Tibial nerve (tissue), 4 donors: Measurements from ENCODE around the gene MTCH1.

Experiments
- EP300 ChIP-seq, 2 donors: sonication (generic); formaldehyde crosslinking; IDR thresholded peaks; one replicate each; pipeline ENCODE4 v1.6.1; 2017; ENCODE audit warnings: antibody characterized with exemption in 2 of 2, mild to moderate bottlenecking in 1 of 2
- POLR2A ChIP-seq, 2 donors: fragments of 450-650 bp; IDR thresholded peaks; one replicate each; pipeline ENCODE4 v1.6.1; 2017; ENCODE audit warnings: antibody characterized with exemption in 2 of 2, mild to moderate bottlenecking in 2 of 2, moderate library complexity in 2 of 2
- TF ChIP-seq, protein P1 (sequence below), 5 experiments: fragments of 200-600 bp in 3 of 5; fragments of 450-650 bp in 2 of 5; sonication (generic) in 3 of 5; IDR thresholded peaks; one replicate each; pipeline ENCODE4 v1.5.1; 2016 to 2019; ENCODE audit warnings: antibody characterized with exemption in 5 of 5, mild to moderate bottlenecking in 3 of 5, moderate library complexity in 2 of 5

DNA sequence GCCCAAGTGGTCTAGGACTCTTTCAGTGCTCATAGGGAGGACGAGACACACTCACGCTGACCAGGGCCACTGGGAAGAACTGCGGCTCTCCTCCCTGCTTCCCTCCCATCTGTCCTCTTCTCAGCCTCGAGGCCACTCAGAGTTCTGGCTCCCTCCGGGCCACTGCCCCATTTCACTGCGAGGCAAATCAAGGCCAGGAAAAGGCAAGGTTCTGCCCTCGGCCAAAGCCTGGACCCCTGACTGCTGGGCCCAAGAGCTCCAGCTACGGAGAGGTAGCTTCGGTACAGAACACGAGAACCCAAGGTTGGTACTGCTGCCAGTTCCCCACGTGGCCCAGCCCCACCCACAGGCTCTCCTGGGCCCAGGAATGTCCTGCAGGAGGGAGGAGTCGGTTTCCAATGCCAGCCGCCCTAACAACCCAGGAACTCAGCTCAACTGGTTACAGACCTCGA is 16.7 kb downstream of the MTCH1 start:
- TF ChIP-seq POLR2A (IDR thresholded peaks at IDR 0.05) = no peak
- TF ChIP-seq, protein P1, sequence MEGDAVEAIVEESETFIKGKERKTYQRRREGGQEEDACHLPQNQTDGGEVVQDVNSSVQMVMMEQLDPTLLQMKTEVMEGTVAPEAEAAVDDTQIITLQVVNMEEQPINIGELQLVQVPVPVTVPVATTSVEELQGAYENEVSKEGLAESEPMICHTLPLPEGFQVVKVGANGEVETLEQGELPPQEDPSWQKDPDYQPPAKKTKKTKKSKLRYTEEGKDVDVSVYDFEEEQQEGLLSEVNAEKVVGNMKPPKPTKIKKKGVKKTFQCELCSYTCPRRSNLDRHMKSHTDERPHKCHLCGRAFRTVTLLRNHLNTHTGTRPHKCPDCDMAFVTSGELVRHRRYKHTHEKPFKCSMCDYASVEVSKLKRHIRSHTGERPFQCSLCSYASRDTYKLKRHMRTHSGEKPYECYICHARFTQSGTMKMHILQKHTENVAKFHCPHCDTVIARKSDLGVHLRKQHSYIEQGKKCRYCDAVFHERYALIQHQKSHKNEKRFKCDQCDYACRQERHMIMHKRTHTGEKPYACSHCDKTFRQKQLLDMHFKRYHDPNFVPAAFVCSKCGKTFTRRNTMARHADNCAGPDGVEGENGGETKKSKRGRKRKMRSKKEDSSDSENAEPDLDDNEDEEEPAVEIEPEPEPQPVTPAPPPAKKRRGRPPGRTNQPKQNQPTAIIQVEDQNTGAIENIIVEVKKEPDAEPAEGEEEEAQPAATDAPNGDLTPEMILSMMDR (IDR thresholded peaks at IDR 0.05) = no peak
- no peak for TF ChIP-seq EP300 (IDR thresholded peaks at IDR 0.05)
